Brain pericyte (primary cell): ENCODE measurements around the gene PLEKHG5.
"Not testable (repeated sequence)": the region's sequence is repeated elsewhere in the genome, so short reads cannot be mapped to it uniquely, and the experiment has no call there.

Source experiments
- DNase-seq: peaks from one replicate; pipeline ENCODE4 v3.0.0-alpha.2; 2012; ENCODE audit warnings: low read depth, low spot score

The PLEKHG5 gene

DNA sequence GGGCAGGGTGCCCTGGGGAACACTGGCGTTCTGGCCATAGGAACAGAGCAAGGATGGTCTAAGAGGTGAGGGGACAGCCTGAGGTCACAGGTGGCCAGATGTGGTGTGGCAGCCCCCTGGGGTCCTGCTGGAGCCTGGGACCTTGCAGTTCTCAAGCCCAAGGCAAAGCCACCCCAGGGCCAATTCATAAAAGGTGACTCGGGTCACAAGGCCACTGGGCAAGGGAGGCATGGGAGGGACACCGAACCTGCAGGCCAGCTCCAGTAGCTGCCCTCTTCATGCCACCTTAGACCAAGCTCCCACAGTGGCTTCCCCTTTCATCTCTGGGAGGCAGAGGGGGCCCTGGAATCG is 44.8 kb downstream of the PLEKHG5 start:
- DNase-seq, result no peak

DNA sequence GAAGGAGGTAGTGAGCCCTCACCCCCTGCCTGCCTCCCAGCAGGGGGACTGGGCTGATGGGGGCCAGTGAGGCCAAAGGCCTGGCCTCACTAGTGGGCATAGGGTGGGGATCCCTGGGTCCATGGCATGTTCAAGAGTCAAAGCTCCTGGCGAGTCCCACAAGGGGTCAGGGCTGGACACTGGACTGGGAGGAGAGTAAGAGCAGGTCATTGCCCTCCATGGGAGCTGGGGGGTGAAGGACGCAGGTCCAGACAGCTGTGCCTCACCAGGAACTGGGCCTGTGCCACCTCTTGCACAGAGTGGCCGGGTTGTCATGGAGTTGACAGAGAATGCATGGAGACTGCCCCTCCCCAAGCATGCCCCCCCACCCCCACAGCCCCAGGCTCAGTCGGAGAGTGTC is 45.5 kb downstream of the PLEKHG5 start:
- DNase-seq, result not testable (repeated sequence)

DNA sequence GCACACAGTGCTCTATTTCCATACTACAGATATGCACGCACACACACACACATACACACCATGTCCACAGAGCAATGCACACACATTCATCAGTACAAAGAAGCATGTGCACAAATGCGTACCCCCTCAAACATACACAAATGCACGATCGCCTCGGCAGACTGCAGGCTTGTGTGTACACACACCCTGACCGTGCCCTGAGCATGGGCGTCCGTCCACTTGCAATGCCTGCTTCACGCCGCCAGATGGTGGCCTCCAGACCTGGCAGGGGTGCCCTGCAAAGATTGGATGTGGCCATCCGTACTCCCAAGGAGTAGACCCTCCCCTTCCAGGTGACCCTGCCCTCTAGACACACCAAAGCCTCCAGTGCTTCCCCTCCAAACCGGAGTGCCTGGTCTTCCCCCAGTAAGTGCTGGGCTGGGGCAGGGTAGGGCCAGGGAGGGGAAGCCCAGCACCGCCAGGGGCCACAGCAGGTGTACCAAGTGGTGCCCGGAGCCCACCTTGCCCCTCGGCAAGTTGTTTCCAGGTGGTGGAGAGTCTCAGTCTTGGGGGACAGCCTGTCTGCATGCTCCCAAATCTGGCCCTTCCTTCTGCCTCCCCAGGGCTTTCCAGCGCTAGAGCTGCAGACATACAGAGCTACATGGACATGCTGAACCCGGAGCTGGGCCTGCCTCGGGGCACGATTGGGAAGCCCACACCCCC is 46.3 kb downstream of the PLEKHG5 start:
- no peak for DNase-seq

DNA sequence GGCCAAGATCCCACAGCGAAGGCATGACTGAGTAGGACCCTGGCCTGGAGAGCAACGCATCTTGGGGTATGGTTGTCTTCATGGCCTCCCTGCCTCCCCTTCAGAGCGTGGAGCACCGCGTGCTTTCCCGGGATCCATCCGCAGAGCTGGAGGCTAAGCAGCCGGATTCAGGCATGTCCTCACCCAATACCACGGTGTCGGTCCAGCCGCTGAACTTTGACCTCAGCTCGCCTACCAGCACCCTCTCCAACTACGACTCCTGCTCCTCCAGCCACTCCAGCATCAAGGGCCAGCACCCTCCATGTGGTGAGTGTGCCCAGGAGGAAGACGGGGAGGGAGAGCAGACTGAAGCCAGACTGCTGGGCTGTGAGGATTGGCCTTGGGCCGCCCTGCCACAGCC is 47.1 kb downstream of the PLEKHG5 start:
- DNase-seq, result no peak

DNA sequence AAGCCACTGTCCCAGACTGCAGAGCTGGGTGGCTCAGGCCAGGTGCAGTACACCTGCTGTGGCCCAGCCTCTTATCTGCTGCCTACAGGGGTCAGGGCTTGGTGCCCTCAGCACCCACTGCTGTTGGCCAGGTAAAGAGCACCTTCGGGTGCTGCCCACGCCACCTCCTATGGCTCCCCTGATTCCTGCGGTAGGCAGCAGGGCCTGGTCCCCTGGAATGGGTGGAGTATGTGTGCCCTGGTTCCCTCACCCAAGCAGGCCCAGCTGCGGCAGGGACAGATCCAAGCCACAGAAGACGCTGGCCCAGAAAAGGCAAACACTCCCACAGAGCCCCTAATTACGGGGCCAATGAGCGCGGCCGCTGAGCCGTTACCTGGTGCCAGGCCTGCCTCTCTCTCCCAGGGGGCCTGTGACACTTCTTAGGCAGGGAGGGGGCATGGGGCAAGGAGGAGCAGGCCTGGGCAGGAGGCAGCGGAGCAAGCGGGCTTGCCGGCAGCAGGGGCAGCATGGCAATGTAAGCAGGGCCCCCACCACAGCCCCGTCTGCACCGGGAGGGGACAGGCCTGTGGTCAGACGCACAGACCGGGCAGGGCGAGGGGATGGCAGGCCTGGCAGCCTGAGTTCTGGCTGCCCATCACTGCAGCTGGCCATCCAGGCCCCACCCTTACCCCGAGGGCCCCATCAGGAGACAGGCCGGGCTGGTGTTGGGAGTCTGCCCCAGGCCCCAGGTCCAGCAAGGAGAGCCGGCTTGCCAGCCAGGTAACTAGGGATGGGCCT is 47.9 kb downstream of the PLEKHG5 start:
- DNase-seq, result no peak

DNA sequence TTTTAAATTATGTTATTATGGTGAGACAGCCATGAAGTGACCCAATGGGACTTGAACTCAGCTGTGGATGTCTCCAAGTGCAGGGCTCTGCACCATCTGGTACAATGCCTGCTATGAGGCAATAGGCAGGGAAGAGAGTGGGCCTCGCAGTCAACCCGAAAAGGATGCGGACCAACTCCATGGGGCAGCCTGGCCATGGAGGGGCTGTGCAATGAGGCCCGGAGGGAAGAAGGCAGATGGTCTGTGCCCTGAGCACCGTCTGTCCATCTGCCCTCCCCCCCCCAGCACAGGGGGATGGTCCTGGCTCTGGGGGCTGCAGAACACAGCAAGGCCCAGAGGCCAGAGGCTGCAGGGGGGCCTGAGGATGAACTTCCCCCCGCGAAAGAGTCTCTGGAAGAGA is 49.9 kb downstream of the PLEKHG5 start:
- DNase-seq, result no peak

DNA sequence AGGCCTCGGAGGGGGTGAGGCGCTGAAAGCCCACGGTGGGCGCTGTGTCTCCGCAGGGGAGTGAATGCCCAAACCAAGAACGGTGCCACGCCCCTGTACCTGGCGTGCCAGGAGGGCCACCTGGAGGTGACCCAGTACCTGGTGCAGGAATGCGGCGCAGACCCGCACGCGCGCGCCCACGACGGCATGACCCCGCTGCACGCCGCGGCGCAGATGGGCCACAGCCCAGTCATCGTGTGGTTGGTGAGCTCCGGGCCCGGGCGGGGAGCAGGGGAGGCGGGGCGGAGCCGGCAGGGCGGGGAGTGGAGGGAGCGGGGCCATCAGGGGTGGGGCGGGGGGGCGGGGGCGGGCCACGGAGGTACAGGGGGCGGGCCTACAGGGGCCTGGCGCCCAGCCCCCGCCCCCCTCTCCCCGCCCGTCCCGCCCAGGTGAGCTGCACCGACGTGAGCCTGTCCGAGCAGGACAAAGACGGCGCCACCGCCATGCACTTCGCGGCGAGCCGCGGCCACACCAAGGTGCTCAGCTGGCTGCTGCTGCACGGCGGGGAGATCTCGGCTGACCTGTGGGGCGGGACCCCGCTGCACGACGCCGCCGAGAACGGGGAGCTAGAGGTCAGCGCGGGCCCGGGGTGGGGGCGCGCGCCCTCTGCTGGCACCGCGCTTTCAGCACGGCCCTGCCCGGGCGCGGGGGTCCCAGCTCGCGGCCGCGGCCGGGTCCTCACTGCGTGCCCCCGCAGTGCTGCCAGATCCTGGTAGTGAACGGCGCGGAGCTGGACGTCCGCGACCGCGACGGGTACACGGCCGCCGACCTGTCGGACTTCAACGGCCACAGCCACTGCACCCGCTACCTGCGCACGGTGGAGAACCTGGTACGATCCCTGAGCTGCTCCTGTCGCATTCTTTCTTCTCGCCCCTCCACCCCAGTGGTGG is 51.0 kb downstream of the PLEKHG5 start:
- no peak for DNase-seq

DNA sequence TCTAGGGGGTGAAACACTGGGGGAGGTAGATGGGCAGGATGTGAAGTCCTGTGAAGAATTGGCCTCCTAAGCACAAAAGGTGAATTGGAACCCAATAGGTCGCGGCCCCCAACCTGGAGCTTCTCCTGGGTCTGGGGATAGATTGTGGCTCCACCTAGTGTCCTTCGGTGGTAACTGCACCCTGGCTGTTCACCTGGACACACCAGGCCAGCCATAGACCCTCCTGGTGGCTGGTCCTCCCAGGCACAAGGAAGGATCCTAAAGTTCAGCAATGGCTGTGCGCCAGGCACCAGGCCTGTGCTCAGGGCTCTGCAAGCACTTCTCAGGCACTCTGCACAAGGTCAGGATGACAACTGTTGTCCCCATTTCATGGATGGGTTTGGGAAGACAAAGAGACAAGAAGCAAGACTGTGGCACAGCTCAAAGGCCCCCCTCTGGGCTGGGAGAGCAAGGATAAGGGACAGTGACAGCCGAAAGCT is 53.4 kb downstream of the PLEKHG5 start:
- no peak for DNase-seq

DNA sequence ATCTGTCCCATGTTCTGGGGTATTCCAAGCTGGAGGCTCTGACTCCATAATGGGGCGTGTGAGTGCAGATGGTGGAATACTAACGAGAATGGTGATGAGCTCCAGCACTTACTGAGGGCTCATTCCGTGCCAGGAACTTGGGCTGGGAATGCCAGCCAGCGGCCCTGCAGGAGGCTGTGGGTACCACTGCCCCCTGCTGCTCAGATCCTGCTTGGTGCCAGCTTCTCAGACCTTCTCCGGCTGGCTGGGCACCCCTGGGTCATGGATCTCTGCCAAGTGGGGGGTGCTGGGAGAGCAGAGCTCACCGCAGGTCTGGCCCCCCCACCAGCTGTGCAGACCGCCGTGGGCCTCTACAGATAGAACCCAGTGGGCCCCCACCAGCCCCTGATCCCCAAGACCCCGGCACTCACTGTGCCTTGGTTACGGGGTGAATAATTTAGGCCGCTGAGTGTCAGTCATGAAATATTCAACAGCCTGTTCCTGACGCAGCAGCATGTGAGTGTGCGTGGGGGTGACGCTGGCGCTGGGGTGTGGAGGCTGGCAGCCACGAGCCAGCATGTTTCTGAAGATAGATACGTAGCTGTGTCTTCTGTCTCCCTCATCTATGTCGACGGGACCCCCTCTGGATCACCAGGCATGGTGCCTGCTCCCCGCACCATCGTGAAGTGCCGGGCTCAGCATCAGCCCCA is 54.3 kb downstream of the PLEKHG5 start:
- DNase-seq, result not testable (repeated sequence)

DNA sequence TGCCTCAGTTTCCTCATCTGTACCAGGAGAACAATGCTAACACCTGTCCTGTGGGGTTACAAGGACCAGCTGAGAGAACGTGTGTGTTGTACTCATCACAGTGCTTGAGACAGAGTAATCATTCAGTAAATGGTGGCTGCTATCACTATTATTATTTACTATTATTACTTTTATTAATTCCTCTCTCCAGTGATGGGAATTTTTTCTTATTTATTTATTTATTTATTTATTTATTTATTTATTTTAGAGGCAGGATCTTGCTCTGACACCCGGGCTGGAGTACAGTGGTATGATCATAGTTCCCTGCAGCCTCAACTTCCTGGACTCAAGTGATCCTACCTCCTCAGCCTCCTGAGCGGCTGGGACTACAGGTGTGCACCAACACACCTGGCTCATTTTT is 55.2 kb downstream of the PLEKHG5 start:
- DNase-seq, result not testable (repeated sequence)

DNA sequence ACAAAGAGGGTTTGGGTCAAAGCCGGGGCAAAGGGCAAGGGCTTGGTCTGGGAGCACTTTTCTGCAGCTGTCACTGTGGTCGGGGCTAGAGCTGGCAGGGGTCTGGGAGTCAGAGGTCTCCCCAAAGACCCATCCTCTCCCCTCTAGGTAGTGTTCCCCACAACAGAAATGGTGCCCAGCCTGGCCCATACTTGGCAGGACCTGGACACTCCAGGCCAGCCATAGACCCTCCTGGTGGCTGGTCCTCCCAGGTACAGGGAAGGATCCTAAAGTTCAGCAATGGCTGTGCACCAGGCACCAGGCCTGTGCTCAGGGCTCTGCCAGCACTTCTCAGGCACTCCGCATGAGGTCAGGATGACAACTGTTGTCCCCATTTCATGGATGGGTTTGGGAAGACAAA is 55.9 kb downstream of the PLEKHG5 start:
- DNase-seq, result no peak

DNA sequence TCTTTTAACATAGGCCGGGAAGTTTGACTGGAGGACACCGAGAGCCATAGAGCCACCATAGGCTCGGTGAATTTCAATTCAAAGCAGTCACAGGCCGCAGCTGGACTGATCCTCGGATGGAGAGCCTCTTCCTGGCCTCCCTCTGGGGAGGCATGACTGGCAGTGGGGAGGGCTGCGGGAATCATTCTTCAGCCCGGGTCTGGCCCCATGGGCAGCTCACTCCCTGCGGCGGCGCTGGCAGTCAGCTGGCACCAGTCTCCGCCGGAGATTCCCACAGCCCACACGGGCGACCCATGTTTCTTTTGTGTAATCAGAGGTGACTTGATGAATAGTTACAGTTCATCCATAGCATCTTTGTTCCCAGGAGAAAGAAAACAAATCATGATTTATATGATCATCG is 56.3 kb downstream of the PLEKHG5 start:
- DNase-seq, result no peak

DNA sequence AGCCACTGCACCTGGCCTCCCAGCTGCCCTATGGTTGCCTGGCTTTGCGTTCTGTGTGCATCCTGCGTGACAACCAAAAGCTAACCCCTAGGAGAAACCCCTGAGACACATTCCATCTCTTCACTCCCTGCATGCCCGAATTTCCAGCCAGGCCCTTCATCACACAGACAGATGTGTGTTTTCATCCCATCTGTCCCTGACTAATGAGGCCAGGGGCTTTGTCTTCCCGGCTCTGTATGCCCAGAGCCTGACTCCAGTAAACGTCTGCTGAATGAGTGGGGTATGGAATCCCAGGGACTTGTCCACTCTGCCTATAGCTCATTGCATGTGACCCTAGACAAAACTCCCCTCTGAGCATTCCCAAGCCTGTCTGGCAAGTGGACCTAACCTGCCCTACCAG is 57.3 kb downstream of the PLEKHG5 start:
- no peak for DNase-seq

DNA sequence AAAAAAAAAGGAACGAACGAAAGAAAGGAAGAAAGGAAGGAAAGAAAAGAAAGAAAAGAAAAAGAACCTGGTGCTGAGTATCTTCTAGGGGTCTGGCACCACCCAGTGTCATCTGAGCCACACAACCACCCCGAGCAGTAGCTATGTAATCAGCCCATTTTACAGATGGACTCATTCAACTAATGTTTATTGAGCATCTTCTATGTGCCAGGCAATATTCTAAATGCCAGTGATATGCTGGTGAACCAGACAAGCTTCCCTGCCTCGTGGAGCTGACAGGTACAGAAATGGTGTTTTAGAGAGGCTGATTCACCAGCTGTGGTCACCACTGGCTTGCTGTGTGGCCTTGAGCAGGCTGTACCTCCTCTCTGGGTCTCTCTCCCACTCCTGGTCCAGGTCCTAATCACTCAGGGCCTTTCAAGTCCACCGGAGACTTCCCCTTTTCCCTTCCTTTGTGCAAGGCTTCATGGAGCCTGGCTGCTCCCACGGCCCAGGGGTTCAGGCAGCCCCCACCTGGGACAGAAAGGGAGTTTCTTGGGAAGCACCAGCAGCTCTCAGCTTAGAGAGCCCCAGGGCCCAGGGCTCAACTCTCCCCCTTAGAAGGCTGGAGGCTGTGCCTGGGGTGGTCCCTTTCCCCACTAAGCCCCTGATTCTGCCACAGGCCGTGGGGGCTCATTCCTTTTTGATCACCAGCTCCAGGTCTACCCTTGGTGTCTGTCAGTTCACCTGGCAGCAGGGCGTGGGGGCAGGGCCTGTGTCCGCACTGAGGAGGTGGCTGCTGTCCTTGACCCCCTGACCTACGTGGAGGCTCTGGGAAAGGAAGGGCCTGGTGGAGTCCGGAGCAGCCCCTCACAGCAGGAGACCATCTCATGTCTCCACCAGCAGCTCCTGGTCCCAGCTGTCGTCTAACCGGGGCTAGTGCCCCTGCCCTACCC is 59.6 kb downstream of the PLEKHG5 start:
- not testable (repeated sequence) for DNase-seq

DNA sequence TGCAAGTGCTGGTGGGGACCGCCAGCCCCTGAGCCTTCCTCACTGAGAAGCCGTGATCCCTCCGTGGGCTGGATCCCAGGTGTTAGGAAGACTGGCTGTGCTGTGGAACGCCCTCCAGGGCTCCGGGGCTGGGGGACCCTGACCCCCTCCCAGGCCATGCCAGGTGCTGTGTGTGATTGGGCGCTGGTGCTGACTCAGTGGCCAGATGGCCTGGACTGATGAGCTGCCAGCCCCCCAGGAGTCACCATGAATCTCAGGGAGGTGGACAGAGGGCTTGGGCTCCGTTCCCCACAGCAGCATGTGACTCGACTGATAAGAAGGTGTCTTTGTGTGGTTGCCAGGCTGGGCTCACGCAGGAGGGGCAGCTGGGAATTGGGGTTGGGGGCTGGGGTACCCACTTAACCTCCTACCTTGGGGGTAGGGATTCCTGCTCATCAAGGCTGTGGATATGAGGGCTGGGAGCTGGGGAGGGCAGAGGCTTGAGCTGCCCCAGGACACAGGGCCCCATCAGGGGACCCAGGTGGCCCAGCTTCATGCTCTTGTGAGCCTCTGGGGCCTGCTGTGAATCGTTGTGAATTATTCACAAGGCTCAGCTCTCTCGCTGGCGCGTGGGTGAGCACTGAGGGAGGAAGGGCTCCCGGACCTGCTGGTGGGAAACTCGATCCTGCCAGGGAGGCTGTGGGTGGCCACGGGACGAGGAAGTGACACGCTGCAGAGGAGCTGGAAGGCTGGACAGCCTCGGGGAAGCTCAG is 61.6 kb downstream of the PLEKHG5 start:
- not testable (repeated sequence) for DNase-seq

DNA sequence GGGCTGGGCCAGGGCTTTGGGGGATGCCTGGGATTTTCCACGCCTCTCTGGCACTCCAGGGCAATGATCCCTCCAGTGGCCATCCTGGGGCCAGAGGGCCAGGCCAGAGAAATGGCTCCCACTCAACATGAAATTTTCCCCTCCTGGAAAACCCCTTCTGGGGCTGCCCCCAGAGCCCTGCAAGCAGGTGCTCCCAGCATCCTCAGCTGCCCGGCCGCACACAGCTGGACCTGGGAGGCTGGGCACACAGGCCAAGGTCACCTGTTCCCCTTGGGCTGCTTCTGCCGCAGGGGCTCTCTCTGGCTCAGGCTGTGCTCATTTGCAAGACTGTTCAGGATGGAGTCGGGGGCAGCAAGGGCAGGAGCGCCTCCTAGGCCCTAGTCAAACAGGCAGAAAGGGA is 63.0 kb downstream of the PLEKHG5 start:
- not testable (repeated sequence) for DNase-seq

DNA sequence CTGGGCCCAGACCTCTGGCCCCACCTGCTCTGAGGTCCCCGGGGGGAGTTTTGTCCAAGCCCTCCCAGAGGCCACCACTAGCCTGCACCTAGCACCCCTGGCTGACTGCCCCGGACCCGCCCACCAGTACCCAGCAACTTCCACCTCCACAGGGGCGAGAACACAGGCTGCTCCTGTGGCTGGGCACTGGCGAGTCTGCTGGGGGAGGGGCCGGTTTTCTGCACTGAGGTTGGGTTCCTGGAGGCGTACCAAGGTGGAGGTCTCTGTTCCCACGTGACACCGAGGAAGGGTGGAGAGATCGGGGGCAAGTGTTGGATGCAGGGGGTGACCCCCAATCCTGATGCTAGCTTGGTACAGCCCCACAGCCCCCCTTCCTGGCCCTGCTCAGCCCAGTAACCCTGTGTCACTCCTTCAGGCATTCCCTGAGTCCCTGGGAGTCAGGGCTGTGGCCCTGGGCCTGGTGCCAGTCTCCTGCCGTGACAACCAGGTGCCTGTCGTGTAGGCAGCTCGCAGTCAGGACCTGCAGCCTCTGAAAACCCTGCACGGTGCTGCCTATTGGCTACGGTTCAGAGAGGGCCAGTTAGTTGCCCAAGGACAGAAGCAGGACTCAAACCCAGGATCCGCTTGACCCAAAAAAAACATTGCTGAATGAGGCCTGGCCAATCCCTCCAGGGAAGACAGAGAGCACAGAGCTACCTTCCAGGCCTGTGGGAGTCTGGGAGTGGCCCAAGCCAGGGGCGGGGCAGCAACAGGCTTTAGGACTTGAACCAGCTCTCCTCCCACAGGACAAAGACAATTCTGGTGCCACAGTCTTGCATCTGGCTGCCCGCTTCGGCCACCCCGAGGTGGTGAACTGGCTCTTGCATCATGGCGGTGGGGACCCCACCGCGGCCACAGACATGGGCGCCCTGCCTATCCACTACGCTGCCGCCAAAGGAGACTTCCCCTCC is 63.8 kb downstream of the PLEKHG5 start:
- no peak for DNase-seq

DNA sequence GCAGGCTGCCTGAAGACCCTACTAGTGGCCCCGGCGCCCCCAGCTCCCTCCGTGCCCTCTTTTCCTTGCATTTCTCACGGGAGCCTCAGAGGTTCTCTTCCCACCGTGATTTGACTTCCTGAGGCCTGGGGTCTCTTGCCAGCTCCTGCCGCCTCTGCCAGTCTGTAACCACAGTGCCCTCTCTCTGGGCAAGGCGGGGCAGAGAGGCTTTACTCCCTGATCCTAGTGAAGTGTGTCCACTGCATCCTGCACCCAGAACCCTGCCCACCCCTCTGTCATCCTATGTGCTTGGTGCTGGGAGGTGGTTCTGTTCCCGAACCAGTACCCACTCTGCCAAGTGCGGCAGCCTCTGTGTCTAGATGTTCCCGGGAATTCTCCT is 64.5 kb downstream of the PLEKHG5 start:
- DNase-seq, result no peak
